ENCODE data around the gene KCNC1.
A peak's percentile ranks its signal among the peaks of the same experiment; 100 is the strongest.

Gene KCNC1

DNA sequence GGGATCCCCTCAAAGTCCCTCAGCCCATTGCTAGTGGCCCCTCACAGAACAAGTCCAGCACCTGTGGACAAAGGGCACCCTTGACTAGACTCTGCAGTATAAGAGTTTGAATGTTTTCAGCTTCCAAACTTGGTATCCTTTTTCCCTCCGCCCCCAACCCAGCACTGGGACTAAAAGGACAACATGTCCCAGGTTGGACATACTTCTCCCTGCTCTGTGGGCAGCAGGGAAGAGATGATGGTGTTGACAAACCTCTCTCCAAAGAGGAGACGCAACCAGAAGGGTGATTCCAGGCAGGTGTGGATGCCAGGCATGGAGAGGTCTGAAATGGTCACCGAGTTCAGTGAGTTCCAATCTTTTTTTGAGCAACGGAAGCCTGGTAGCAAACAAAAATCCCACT, 19.7 kb upstream of the KCNC1 start:
- no peak for DNase-seq (ENCODE audit: low read depth)

- no peak for DNase-seq (ENCODE audit: low read depth)
Observed at GRCh38 chr11:17716807-17717206, 17.8 kb upstream of the KCNC1 start.

DNA sequence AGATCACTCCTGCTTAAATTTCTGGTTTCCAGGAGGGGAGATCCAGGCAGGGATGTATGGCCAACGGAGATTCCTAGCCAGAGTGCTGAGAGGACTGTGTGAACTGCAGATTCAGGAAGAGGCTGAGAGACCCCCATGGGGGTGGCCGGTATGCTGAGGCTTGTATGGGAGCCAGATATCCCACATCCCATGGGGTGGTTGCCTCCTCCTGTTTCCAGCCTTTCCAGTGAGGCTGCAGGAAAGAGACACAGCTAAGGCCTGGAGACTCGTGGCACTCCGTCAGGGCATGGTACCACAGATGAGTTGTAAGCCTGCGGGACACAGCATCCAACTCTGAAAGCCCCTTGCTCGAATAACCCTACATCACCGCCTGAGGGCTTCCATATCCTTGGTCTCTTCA, 16.6 kb upstream of the KCNC1 start:
- no peak for DNase-seq (ENCODE audit: low read depth)

GRCh38 chr11:17718510-17718962, 16.0 kb upstream of the KCNC1 start:
- no peak for DNase-seq (ENCODE audit: low read depth)

GRCh38 chr11:17719028-17719937, 15.3 kb upstream of the KCNC1 start, which contains the start of gene MYOD1:
MYOD1 (plus strand) TSS chr11:17719571; CDS start chr11:17719783, 212 bp downstream.
- no peak for DNase-seq (ENCODE audit: low read depth)

DNA sequence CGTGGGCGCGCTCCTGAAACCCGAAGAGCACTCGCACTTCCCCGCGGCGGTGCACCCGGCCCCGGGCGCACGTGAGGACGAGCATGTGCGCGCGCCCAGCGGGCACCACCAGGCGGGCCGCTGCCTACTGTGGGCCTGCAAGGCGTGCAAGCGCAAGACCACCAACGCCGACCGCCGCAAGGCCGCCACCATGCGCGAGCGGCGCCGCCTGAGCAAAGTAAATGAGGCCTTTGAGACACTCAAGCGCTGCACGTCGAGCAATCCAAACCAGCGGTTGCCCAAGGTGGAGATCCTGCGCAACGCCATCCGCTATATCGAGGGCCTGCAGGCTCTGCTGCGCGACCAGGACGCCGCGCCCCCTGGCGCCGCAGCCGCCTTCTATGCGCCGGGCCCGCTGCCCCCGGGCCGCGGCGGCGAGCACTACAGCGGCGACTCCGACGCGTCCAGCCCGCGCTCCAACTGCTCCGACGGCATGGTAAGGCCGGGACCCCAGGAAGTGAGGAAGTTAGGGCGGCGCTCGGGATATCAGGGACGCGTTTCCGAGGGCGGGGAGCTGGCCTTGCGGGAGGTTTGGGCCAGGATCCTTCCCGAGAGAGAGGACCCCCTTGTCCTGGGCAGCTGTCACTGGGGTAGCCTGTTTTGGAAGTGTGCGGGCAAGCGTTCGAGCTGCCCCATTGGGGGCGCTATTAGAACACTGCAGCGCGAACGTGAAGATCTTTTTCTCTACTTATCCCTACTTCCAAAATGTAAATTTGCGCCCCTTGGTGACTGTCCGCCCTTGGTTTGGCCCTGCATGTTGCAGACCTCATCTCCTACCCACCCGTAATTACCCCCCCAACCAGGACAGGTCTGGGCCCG, 14.4 kb upstream of the KCNC1 start:
- no peak for DNase-seq (ENCODE audit: low read depth)

GRCh38 chr11:17720796-17721171, 13.8 kb upstream of the KCNC1 start:
- DNase-seq (ENCODE audit: low read depth), result no peak

DNA sequence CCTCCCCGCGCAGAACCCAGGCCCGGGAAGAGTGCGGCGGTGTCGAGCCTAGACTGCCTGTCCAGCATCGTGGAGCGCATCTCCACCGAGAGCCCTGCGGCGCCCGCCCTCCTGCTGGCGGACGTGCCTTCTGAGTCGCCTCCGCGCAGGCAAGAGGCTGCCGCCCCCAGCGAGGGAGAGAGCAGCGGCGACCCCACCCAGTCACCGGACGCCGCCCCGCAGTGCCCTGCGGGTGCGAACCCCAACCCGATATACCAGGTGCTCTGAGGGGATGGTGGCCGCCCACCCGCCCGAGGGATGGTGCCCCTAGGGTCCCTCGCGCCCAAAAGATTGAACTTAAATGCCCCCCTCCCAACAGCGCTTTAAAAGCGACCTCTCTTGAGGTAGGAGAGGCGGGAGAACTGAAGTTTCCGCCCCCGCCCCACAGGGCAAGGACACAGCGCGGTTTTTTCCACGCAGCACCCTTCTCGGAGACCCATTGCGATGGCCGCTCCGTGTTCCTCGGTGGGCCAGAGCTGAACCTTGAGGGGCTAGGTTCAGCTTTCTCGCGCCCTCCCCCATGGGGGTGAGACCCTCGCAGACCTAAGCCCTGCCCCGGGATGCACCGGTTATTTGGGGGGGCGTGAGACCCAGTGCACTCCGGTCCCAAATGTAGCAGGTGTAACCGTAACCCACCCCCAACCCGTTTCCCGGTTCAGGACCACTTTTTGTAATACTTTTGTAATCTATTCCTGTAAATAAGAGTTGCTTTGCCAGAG, 13.2 kb upstream of the KCNC1 start:
- DNase-seq (ENCODE audit: low read depth), result no peak

DNA sequence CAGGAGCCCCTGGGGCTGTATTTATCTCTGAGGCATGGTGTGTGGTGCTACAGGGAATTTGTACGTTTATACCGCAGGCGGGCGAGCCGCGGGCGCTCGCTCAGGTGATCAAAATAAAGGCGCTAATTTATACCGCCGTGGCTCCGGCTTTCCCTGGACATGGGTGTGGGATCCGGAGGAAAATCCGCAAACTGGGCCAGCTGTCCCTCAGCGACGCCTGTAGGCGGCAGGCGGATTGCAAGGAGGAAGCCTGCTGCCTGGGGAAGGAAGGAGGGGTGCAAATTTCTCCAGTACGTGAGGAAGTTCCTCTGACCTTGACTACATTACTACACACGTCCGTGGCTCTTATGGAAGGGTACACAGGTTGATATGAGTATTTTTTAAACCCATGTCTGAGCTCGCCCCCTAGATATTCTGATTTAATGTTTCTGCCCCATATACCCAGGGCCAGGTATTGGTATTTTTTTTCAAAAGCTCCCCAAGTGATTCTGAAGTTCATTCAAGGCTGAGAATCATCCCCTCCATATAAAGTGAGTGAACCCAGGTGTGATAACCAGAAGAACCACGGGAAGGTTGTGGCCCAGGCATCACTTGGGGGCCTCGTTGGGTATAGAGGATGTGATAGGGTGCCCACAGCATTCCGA, 12.5 kb upstream of the KCNC1 start:
- no peak for DNase-seq (ENCODE audit: low read depth)

GRCh38 chr11:17724020-17724908, 10.3 kb upstream of the KCNC1 start:
- no peak for DNase-seq (ENCODE audit: low read depth)

- no peak for DNase-seq (ENCODE audit: low read depth)
Observed at GRCh38 chr11:17725174-17725573, 9.4 kb upstream of the KCNC1 start.

DNA sequence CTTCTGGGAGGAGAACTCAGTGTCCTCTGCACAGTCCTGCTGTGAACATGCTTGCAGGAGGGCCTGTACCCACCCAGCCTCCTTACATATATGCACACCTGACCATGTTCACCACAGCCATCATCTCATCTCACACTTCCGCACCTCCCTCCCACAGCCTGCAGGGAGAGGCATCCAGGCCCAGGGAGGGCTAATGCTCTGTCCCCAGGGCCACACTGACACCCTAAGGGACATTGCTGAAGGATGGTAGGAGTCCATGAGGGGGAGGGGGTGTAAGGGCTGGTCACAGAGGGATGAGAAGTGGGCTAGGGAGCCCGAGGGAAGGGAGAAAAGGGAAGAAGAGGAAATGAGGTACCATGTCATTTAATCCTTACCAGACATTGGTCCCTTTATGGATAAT, 4.4 kb upstream of the KCNC1 start:
- no peak for DNase-seq (ENCODE audit: low read depth)

DNA sequence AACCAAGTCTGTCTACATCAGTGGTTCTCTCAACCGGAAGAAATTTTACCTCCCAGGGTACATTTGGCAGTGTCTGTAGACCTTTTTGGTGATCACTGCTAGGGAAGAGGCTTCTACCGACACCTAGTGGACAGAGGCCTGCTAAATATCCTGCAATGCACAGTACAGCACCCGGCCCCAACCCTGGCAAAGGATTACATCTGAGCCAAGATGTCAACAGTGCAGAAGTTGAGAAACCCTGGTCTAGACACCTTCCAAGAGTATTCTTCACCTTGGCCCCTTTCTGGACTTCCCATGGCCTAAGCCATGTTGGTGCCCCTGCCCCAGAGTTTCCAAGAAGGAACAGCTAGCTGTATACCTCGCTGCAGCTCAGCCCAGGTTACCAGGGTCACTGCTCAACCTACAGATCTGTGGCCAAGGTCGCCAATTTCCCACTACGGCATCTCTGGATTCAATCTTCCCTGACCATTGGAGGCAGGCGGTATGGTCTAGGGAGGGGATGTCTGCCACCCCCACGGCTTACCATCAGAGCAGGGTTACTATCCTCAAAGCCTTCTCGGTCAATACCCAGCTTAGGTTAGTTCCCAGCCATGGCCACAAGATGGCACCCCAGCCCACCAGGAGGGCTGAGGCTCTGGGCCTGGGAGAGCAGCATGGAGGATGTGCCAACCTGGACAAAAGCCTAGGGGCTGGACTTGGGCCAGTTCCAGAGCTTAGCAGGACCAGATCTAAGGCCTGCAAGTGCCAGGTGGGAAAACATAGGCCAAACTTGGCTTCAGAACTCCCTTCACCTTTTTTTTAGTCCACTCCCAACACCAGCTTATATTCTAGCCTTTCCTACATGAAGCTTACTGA, 3.7 kb upstream of the KCNC1 start:
- peak; percentile 68 for DNase-seq (ENCODE audit: low read depth)

- DNase-seq (ENCODE audit: low read depth), result no peak
Observed at GRCh38 chr11:17733261-17733660, 1.3 kb upstream of the KCNC1 start.

GRCh38 chr11:17734986-17735817, 621 bp downstream of the KCNC1 start:
- DNase-seq (ENCODE audit: low read depth), result peak; percentile 23

DNA sequence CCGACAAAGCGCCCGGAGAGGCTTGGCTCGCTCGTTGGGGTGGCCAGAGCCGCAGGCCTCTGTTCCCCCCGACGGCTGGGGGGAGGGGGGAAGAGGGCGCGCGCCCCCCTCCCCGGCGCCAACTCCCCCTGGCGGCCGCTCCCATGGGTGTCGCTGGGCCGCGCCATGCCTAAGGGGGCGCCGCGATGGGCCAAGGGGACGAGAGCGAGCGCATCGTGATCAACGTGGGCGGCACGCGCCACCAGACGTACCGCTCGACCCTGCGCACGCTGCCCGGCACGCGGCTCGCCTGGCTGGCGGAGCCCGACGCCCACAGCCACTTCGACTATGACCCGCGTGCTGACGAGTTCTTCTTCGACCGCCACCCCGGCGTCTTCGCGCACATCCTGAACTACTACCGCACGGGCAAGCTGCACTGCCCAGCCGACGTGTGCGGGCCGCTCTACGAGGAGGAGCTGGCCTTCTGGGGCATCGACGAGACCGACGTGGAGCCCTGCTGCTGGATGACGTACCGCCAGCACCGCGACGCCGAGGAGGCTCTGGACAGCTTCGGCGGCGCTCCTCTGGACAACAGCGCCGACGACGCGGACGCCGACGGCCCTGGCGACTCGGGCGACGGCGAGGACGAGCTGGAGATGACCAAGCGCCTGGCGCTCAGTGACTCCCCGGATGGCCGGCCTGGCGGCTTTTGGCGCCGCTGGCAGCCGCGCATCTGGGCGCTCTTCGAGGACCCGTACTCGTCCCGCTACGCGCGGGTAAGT, 1.4 kb downstream of the KCNC1 start:
- DNase-seq (ENCODE audit: low read depth), result no peak

DNA sequence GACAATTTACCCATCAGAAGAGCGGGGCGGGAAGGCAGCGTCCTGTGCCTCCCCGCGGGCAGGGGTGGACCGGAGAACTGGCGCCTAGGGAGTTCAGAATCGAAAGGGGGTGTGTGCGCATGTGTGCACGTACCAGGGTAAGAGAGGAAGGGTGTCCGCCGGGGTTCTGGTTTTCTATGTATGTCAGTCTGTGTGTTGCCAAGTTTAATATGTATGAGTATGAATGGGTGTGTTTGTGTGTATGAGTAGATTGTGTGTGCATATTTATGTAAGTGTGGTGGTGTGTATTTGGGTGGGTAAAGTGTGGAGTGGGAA, 2.0 kb downstream of the KCNC1 start:
- no peak for DNase-seq (ENCODE audit: low read depth)

Measured in fibroblast of the conjunctiva (primary cell).